Activated CD8-positive, alpha-beta memory T cell treated with anti-CD3 and anti-CD28 coated beads for 48 hours (primary cell): Measurements from ENCODE around the gene TTLL5.

Experiments used
- DNase-seq, 3 experiments: peaks; one replicate each; pipeline ENCODE4 v3.0.0-alpha.2; 2020; ENCODE audit warnings: low read depth in 2 of 3, low spot score in 2 of 3

TTLL5 gene

DNA sequence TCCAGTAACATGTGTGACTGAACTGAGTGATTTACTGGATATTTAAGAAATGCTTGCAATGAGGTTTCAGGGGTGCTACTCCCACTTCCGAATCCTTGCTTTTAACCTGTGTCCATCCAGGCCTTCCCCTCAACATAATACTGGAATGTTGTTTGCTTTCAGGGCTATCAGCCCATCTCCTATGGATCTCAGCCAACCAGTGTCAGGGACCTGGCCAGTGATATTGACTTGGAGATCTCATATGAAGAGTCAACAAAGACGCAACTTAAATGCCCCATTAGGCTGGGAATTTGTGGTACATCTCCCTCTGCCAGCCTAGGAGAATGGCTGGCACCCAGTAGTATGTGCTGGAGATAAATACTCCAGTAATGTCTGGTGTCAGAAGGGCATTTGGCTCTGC, 323.6 kb downstream of the TTLL5 start:
- no peak for DNase-seq

DNA sequence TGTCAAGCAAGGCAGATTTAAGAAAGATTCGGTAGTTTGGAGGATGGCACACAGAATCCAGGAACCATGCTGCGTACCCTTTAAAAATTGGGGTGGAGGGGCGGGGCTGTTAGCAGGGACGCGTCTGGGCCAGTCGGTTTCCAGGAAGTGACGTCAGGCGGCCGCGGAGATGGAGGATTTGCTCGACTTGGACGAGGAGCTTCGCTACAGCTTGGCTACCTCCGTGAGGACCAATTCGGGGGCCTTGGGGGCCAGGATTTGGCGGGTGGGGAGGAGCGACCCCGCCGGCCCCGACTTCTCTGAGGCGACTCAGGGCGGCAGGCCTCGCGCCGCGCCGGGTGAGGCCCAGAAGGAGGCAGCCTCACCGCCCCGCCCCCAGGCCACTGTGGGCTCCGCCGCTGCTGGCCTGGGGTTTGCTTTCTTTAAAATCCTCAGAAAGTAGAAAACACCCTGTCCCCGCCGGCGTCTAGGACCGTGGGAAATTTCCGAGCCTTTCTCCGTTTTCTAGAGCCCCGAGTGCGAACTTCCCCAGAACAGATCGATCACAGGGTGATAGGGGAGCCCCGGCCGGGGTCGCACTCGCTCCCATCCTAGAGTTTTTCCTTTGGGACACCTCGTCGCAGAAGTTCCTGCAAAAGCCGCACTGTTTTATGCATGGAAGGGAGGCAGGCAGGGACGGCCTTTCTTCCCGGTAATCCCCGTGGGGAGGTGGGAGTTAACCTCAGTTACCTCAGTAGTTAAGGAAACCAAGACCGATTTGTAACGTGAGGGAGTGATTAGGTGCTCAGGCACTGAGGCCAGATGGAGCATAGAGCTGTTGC, 324.8 kb downstream of the TTLL5 start, which contains the start of gene IFT43:
TSS of gene IFT43 (plus strand) at position 146 of the 821 bp plus-strand sequence. CDS start at position 170, 24 bp downstream.
- DNase-seq = peak; percentile 68 to 89 (median 83)

DNA sequence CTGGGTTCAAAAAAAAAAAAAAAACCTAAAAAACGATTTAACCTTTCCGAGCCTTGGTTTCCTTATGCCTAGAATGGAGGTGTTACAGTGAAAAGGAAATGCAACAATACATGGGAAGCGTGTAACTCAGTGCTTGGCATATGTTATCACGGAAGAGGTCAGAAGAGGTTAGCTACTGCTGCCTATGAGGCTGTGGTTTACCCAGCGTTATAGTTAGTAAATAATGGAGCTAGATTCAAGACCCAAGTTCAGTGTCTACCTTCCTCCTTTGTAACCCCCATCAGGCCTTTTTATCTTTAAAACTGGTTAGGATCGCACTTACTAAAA, 325.4 kb downstream of the TTLL5 start:
- DNase-seq = no peak

DNA sequence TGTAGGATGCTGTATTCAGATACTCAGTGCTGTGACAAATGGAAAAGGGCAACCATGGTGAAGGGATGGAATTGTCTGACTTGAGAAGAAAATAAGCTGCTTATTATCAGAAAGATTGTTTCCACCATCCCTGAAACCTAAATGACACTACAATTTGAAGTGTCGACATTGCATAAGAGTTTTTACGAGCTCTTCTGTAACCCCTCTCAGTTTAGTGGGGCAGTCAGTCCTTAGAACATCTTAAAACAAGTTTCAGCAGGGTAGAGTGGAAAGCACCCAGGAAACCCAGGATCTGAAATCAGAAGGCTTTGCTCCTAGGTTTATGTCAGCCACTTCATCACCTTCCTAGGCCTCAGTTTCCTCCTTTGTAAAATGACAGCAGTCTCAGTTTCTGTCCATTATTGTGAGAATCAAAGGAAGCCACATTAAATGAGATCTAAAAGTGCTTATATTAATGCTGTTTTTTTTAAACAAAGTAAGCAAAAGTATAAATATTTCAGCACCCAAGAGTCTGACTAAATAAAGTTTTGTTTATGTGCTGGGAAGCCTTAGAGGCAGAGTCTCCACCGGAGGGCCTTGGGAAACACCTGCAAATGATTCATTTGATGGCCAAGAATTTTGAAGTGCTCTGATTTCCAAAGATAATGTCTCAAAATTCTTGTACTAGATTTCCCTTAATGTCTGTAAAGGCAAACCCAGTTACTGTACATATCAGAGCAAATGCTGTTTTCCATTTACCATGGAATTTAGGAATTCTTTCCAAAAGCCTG, 326.3 kb downstream of the TTLL5 start:
- DNase-seq = no peak

DNA sequence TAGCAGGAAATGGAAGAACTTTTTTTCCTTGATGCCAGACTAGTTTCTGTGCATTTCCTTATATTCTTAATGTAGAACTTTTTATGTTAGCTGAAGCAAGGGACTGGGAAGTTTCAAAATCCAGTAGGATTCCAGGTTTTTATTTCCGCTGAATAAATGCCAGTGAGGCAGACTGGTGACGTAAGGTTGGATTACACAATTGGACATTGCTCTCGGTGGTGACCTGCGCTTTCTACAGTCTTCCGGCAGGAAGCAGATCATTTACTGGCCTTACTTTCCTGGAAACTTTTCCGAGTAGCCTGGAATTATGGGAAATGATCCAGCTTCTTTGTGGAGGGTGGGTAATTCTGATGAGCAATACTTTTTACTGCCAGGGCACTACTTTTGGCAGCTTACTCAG, 328.1 kb downstream of the TTLL5 start:
- no peak for DNase-seq

DNA sequence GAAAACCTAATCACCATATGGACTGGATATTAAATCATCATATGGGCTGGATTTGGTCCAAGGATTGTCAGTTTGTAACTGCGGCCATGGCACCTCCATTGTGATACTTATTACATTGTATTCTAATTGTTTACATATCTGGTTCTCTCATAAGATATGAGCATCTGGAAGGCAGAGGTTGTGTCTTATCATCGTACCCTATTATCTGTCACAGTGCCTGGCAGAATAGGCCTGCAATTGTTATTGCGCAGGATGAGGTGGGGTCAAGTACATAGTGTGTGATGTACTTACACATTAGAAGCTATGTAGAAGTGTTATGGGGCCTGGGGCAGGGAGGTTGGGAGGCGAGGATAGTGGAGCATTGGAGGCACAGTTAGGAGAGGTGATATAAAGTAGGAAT, 329.3 kb downstream of the TTLL5 start:
- no peak for DNase-seq

DNA sequence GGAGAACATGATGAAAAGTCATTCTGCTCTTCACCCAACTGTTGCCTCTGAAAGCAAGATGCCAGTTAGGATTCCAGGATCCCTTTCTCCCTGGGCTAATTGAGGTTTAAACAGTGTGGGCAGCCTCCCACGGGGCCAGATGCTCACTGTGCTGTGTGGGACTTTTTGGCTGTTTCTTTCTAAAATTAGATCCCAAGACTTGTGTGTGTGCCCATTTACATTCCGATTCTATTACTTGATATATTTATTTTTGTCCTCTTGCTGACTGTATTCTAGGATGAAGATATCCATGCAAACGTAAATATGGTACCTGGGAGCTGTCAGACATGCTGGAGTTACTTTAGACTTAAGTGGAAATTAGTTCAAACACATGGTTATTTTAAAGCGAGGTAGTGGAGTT, 330.7 kb downstream of the TTLL5 start:
- no peak for DNase-seq

DNA sequence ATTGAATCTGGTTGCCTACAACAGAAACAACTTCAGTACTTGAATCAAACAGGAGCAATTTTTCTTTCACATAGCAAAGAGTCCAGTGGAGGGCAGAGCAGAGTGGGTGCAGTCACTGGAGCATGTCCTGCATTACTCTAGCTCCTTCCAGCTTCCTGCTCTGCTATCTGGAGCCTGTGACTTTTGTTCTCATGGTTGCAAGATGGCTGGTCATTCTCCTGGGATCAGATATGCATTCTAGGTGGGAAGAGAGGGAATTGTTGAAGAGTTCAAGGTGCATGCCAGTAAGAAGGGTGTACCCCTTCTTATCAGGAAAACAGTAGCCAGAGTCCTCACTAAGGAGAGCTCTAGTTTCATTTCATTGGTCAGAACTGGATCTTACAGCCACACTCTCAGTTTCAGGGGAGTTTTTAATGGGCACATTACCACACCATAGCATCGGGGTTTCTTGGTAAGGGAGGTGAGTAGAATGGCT, 332.6 kb downstream of the TTLL5 start:
- DNase-seq = no peak

DNA sequence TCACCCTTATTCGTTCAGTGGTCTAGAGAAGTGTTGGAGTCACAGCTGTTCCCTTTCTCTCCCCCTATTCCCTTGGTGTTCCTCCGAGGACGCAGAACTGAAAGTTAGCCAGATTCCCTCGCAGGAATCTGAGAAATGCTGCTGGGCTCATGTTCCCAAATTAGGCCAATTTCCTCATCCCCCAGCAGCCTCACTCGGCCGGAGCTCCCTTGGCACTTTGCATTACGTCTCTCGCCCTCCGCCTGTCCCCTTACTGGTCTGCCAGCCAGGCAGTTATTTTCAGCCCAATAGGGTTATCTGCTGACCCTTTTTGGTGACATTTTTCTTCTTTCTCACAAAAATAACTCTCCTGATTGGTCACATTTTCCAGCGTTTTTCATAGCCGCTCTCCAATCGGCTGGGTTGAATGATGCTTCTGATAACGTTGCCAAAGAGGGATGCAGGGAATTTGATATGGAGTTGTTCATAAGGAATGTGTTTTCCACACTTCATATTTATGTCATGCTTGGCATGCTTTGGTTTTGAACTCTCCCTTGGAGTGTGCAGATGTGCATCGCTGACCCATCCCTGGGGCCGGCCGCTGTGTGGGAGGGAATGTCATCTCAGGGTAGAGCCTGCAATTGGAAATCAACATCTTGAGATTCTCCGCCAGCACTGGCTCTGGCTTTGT, 334.5 kb downstream of the TTLL5 start:
- DNase-seq = no peak

DNA sequence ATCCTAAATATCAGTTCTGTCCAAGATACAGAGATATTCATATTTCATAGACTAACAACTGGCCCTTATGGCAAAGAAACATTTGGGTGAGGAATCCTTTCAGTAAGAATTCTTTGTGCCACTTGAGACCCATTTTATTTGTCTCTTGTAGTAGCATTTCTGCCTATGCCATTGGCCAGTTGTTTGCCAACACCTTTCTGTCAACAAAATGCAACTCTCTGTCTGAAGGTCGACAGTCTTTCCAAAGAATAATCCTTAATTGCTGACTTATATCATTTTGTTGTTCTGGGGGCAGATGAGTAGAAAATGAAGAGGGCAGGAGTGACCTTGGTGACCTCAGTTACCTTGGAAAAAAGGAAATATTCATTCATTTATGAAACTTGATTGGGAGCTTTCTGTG, 335.4 kb downstream of the TTLL5 start:
- DNase-seq = no peak

DNA sequence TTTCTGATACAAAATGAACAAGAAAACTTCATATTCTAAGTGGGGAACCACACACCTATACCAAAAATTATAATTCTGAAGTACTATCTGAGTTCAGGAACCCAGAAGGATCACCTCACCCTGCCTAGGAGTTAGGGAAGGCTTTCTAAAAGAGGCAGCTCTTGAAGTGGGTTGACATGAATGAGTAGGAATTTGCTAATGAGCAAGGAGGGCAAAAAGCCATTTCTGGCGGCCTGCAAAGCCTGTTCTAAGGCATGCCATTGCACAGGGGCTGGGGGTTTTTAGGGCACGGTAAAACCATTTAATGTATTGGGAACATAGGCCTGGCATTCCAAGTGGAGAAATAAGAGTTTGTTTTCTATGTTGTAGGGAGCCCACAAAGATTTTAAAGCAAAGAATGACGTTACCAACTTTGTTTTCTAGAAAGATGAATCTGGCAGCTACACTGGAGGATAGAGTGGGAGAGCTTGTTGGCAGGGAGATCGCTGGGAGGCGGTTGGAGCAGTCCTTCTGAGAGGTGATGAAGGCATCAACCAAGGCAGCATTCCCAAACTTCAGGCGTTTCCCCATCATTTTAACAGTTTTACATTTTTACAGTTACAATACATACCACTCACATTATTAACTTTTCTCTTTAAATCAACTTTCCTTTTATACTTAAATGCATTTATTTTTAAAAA, 338.6 kb downstream of the TTLL5 start:
- DNase-seq = no peak

DNA sequence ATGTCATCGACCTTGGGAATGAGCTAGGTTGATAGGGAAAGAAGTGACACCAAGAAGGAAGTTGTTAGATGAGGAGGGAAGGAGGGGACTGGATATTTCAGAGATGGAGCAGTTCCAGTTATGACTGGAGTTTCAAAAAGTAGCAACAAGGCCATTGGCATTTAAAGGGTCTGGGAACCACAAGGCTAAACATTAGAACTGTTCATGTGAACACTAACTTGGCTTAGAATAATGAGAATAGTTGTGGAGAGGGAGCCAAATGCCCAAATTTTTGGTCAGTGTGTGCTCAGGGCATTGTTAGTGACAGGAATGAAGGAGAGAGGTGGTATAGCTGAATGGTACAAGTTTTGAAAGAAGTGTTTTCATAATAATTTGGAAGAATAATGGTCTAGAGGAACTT, 341.3 kb downstream of the TTLL5 start:
- DNase-seq = no peak
